GM12873 (cell line): ENCODE data around the gene LRRC4C.

Experiments
- TF ChIP-seq, protein P1 (sequence below): IDR thresholded peaks from 2 replicates; pipeline ENCODE4 v1.5.1; 2012; ENCODE audit warnings: low read depth, mild to moderate bottlenecking, moderate library complexity, low read length, control low read depth; ENCODE audit not compliant: insufficient read depth; ENCODE audit errors: missing control alignments

The LRRC4C gene

GRCh38 chr11:40405614-40406013, 1053.8 kb downstream of the LRRC4C start:
- TF ChIP-seq, protein P1, sequence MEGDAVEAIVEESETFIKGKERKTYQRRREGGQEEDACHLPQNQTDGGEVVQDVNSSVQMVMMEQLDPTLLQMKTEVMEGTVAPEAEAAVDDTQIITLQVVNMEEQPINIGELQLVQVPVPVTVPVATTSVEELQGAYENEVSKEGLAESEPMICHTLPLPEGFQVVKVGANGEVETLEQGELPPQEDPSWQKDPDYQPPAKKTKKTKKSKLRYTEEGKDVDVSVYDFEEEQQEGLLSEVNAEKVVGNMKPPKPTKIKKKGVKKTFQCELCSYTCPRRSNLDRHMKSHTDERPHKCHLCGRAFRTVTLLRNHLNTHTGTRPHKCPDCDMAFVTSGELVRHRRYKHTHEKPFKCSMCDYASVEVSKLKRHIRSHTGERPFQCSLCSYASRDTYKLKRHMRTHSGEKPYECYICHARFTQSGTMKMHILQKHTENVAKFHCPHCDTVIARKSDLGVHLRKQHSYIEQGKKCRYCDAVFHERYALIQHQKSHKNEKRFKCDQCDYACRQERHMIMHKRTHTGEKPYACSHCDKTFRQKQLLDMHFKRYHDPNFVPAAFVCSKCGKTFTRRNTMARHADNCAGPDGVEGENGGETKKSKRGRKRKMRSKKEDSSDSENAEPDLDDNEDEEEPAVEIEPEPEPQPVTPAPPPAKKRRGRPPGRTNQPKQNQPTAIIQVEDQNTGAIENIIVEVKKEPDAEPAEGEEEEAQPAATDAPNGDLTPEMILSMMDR, result no peak

DNA sequence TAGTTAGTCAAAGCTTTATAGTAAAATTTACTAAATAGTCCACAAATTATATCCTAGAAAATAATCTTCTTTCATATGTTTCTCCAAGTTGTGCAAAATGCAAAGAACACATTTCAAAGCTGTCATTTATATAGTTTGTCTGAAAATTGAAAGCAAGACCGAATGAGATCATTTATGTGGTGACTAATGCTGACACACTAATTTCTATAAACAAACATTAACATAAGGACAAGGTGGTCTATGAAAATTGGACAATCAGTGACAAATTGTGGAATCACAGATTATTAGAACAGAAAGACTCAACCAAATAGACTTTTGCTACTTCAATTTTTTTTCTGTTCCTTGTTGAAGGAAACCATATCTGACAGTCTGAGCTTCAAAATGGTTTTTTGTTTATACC, 1056.1 kb downstream of the LRRC4C start:
- TF ChIP-seq, protein P1, result no peak

DNA sequence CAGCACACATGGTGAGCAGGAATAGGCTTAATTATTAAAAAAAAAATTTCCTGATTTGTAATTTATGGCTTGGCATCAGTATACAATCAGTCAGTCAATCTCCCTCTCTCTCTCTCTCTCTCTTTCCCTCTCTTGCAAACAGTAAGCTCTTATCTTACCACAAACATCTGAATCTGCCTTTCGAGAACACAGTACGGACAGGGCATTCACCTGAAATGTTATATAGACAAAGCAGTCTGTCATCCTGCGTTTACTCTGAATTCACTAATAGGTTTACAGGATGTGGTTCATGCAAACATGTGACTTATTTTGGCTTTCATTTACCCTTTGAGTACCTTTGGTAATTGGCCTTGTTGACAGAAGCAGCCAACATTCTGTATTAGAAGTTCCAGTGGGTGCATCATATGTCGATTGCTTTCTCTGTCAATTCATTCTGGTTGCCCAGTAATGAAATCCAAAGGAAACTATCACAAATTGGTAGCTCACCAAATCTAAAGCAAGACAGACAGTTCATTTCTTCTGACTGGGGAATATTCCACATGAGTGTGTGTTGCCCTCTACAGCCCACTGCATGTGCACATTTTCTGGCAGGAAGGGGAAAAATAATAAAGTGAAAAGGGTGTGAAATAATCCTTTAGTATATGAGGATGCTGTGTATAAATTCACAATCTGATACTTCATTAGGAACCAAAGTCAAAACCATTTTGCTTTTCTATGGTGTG, 1058.2 kb downstream of the LRRC4C start:
- TF ChIP-seq, protein P1, result no peak

DNA sequence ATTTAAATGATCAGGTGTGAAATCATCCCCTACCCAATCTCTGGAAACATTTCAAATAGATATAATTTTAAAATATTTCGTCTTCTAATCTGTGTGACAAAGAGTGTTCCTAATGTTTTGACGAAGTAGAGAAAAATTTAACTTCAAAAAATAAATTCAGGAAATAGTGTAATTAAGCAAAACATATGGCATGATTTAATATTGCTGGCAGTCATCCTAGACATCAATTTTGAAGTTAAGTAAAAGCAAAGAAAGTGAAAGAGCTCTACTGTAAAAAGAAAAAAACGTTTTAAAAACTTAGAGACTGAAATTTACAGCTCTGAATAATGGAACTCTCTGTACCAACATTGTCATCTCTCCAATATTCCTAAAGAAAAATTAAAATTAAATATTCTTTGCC, 1062.3 kb downstream of the LRRC4C start:
- TF ChIP-seq, protein P1, result no peak

DNA sequence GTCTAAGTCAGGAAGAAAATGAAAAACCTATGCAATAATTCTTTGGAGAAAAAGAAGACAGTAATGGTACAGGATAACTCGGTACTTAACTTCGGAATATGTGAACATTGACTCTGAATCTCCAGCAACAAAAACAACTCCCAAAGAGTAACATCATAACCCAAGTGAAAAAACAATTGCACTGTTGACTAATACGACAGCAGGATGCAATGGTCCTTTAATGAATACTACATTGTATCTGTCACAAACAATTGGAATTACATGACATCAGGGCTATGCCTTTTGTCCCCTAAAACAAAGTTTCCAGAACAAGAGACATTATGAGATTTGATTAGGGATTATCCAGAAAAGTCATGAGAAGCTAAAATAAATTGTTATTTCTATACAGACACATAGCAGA, 1065.9 kb downstream of the LRRC4C start:
- TF ChIP-seq, protein P1, result no peak

GRCh38 chr11:40391679-40392078, 1067.8 kb downstream of the LRRC4C start:
- TF ChIP-seq, protein P1, result no peak

DNA sequence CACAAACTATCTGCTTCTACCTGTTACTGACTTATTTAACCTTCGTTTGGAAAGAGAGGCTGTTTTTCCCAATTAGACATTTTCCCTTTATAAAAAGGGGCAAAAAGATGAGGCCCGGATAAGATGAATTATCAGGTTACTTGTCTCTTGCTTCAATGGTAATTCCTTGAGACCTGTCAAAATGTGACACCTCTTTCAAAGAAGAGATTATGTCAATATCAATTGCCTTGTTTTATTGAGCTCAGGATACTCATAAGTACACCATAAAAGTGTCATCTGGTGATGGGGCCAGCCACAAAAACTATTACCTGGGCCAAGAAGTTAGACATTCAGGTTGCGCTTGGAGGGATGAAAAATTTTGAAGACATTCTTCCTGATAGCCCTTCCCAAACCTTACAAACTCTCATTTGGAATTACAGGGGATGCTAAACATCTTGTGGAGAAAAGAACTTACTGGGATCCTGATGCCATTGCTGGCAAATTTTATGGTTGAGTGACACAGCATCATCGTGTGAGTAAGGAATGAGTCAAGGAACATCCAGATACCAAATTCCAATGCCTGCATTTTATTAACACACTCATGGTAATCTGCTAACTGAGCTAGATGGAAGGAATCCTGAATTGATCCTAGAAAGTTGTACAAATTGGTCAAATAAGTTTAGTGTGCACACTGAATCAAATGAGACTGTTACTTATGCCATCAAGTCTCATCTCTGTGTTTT, 1071.2 kb downstream of the LRRC4C start:
- TF ChIP-seq, protein P1, result no peak
